GM12892 (cell line): ENCODE results near the gene C11orf52.
A peak's percentile ranks its signal among the peaks of the same experiment; 100 is the strongest.

Experiments
- DNase-seq: peaks from one replicate; pipeline ENCODE4 v3.0.0; 2011; ENCODE audit not compliant: insufficient read length
- FAIRE-seq: peaks from 2 replicates; lab custom pipeline; 2011; peaks lifted over from hg19 to GRCh38; lab: Jason Lieb, UNC
- POLR2A ChIP-seq: IDR thresholded peaks from 2 replicates; pipeline ENCODE4 v1.6.1; 2011; ENCODE audit warnings: low read depth, low read length, control low read depth
- POLR2AphosphoS5 ChIP-seq: IDR thresholded peaks from 2 replicates; pipeline ENCODE4 v1.6.1; 2011; ENCODE audit warnings: low read depth, low read length, control low read depth
- TAF1 ChIP-seq: IDR thresholded peaks from 2 replicates; pipeline ENCODE4 v1.6.1; 2011; ENCODE audit warnings: low read depth, mild to moderate bottlenecking, control low read depth, low read length, borderline replicate concordance

The C11orf52 gene

DNA sequence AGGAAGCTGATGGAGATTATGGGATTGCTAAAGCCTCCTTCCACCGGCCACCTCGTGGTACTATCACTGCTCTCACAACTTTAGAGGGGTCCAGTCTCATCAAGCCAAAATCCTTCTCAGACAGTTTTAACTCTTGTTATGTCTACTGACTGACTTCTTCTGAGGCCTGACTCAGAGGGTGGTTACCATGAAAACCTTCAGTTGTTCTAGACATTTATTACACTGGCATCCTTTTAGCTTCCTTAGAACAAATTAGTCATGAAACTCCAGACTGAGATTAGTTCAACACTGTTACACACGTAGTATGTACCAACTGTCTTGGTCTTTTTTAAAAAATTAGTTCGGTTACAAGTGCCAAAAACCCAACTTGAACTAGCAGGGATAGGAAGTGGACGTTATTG lies 25.9 kb downstream of the C11orf52 start:
- DNase-seq (no peak), FAIRE-seq (no peak)
- TF ChIP-seq POLR2A (no peak), POLR2AphosphoS5 (no peak), TAF1 (no peak)

DNA sequence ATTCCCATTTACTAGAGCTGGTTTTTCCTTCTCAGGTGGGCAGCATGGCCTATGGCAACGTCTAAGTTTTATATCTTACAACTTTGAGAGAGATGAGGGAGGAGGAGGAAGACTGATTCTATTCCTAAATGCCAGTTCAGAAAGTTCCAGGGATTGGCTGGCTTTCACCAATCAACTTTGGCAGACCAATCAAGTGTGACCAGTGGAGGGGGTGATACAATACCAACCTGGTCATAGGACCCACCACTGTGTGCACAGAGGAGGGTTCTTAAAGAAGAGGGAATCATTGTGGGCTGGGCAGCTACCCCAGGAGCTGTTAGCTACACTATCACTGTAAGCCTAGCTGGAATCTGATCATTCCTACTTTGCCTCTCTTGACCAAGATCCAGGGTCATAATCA lies 26.5 kb downstream of the C11orf52 start:
- no peak for TF ChIP-seq POLR2A
- no peak for TF ChIP-seq TAF1
- no peak for TF ChIP-seq POLR2AphosphoS5
- FAIRE-seq (no peak), DNase-seq (no peak)

DNA sequence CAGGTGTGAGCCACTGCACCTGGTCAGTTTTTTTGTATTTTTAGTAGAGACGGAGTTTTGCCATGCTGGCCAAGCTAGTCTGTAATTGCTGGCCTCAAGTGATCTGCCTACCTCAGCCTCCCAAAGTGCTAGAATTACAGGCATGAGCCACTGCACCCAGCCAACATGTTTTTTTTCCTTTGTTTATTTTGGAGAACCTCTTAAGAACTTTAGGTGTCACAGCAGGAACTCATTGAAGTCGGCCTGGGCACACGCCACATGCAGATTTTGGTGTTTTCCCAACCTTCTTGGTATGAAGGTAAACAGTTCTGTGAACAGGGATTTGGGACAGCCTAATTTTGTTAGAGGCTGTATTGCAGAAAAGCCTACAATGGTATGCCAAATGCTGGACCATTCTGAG lies 27.8 kb downstream of the C11orf52 start:
- FAIRE-seq (no peak), DNase-seq (no peak)
- TF ChIP-seq POLR2AphosphoS5, result no peak
- TF ChIP-seq POLR2A, result no peak
- no peak for TF ChIP-seq TAF1

DNA sequence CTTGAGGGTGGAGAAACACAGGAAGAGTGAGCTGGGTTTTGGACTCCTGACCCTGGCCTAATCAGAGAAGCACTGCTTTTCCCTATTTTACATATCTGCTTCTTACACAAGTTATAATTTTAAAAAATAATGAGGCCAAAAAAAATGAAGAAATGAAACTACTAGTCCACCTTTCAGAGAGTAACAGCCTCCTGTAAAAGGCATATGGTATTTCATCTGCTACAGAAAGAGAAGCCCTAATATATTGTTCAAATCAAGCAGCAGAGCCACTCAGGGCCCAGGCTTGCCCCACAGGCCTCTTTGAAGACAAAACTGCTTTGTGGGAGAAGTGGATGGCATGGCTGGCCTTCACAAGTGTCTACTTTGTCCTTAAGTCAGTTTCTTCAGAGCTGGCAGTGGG lies 28.4 kb downstream of the C11orf52 start:
- no peak for DNase-seq
- TF ChIP-seq POLR2AphosphoS5, result no peak
- no peak for TF ChIP-seq POLR2A
- no peak for TF ChIP-seq TAF1
- FAIRE-seq, result no peak

DNA sequence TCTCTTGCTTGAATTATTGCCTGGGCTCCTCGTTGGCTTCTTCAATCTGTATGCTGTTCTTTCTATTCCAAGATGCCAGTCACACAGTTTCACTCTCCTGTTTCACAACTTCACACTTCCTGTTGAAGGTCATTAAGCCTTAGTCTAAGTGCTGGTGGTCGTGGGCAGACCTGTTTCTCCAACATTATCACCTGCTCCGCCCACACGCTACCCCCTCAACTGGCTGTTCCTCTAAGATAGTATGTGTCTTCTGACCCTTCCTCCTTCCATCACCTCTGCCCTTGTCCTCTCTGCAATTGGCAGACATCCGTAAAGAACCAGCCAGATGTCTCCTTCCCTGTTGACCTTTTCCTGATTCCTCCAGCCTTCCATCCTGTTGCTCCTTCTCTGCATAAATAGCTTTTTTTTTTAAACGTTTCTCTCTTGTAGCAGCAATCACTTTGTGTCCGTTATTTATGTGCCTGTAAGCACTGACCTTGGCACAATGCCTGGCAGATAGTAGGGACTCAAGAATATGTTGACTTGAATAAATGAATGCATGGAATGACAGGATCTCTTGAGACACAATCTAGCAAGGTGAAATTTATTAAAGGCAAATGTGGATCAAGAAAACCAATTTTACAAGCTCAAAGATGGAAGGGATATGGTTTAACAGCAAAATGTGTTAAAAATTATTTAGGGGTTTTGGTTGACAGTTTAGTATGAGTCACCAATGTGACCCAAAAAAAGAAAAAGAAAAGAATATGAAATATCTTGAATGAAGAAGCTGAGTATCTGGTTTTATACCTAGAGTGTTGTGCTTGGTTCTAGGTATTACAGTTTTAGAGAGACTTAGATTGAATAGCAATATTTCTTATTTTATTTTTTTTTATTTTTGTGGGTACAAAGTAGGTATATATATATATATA lies 31.1 kb downstream of the C11orf52 start:
- FAIRE-seq, result peak; percentile 24

DNA sequence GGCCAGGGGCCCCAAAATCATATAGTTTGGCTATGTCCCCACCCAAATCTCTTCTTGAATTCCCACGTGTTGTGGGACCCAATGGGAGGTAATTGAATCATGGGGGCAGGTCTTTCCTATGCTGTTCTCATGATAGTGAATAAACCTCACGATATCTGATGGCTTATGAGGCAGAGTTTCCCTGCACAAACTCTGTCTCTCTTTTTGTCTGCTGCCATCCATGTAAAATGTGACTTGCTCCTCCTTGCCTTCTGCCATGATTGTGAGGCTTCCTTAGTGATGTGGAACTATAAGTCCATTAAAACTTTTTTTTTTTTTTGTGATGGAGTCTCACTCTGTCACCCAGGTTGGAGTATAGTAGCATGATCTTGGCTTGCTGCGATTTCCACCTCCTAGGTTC lies 32.9 kb downstream of the C11orf52 start:
- TF ChIP-seq POLR2A, result no peak
- no peak for TF ChIP-seq TAF1
- TF ChIP-seq POLR2AphosphoS5, result no peak
- DNase-seq, result no peak
- FAIRE-seq, result no peak

More for the DNA sequence above, 31.1 kb downstream of the C11orf52 start:
- DNase-seq, result no peak
- TF ChIP-seq POLR2AphosphoS5, result no peak
- no peak for TF ChIP-seq TAF1
- no peak for TF ChIP-seq POLR2A

DNA sequence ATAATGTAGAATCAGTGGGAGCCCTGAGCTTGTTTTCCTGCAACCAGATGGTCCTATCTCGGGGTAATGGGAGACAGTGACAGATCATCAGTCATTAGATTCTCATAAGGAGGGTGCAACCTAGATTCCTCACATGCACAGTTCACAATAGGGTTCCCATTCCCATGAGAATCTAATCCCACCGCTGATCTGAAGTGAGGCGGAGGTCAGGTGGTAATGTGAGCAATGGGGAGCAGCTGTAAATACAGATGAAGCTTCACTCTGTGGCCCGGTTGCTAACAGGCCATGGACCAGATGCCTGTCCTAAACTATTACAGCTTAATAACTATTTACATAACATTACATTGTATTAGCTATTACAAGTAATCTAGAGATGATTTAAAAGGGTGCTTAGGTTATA lies 35.4 kb downstream of the C11orf52 start:
- no peak for TF ChIP-seq POLR2AphosphoS5
- no peak for TF ChIP-seq POLR2A
- TF ChIP-seq TAF1, result no peak

DNA sequence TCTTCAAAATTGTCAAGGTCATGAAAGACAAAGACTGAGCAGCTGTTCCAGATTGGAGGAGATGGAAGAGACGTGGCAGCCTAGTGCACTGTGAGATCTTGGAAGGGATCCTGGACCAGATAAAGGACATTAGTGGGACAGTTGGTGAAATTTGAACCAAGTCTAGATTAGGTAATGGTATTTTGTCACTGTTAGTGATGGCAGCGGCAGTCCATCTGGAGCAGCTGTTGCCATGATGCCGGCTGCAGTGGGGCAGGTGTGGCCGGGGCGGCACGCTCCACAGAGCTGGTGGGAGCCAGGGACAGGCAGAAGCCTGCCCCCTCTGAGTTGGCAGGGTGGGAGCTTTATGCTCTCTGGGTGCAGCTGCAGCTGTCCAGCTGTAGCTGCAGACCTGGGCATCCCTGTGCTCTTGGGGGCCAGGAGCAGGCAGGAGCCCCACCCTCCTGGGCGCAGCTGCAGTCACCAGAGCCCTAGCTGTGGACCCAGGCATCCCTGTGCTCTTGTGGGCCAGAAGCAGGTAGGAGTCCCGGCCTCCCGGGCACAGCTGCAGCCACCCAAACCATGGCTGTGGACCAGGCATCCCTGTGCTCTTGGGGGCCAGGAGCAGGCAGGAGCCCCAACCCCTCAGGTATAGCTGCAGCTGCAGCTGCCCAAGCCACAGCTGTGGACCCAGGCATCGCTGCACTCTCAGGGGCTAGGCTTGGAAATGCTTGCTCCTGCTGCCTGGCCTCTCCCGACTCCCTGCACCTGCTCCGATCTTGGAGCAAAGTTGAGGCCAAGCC lies 39.1 kb downstream of the C11orf52 start:
- no peak for TF ChIP-seq POLR2A
- no peak for TF ChIP-seq TAF1
- TF ChIP-seq POLR2AphosphoS5, result no peak
- DNase-seq (no peak), FAIRE-seq (no peak)

More for the DNA sequence above, 35.4 kb downstream of the C11orf52 start:
- FAIRE-seq, result no peak
- no peak for DNase-seq

DNA sequence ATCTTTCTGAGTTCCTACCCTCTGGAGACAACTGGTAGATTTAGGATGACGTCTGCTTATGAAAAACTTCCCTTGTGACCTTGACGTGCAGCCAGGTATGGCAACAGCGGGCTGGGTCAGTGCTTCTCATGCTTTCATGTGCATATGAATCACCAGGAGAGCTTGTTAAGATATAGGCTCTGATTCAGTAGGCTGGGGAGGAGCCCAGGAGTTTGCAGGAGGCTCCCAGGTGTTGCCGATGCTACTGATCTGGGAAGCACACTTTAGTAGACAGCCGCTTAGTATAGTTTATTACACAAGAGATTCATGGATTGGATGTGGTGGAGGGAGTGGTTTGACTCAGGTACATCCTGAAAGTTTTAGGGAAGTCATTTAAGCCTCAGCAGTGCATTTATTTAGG lies 42.2 kb downstream of the C11orf52 start:
- DNase-seq (no peak), FAIRE-seq (no peak)
- TF ChIP-seq POLR2A, result no peak
- no peak for TF ChIP-seq TAF1
- no peak for TF ChIP-seq POLR2AphosphoS5

DNA sequence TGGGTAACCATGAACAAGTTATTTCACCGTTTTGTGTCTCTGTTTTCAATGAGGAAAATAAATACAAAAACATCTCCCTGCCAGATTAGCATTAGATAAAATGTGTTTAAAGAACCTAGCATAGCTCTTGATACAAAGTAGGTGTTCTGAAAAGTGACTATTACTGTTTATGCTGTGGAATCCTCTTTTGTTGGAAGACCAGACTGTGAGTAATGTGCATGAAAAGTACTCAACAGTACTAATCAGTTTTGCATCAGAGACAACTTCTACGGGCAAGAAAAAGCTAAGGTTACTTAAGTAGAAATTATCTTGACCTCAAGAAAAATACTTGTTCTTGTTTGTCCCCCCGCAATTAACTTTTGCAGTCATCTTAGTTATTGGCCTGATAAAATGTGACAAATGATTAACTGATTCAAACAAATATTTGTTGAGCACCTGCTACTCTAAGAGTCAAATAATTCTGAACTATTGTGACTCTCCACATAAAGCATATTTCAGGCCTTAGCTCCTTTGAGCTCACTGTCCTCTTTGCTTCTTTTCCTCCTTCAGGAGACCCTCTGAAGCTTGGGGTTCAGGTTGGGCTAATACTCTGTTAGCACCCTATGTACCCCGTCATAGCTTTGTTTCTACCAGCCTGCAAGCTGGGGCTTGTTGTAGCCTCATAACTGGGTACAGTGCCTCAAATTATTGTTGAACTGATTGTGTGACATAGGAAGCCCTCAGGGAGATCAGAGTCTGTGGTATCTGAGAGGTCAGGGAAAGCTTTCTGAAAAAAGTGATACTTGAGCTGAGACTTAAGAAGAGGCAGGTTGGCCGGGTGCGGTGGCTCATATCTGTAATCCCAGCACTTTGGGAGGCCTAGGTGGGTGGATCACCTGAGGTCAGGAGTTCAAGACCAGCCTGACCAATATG lies 42.9 kb downstream of the C11orf52 start:
- DNase-seq (no peak), FAIRE-seq (no peak)
- no peak for TF ChIP-seq POLR2AphosphoS5
- TF ChIP-seq POLR2A, result no peak
- TF ChIP-seq TAF1, result no peak

DNA sequence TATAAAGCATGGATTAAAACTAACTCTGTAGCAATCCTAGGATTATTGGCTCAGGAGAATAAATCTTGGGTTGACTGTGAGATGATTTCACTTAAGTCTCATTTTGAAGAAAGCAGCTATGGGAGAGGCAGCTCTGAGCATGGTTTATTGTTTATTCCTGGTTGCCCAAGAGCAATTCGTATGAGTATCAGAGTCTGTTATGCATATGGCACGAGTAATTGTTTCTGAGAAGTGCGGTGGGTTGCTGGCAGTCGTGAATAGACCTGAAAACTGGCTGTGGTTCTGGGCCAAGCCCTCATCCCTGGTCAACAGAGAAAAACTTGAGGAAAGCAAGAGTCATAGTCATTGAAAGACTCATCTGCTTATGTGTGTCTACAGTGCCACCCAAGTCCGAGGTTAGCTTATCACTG lies 45.2 kb downstream of the C11orf52 start:
- no peak for TF ChIP-seq POLR2A
- TF ChIP-seq TAF1, result no peak
- TF ChIP-seq POLR2AphosphoS5, result no peak
- DNase-seq (no peak), FAIRE-seq (no peak)
